Measurements from ENCODE around the gene PI16. TPM values are rescaled to one million over a fixed set of nuclear protein-coding genes. Genes with fewer than 3 reads are reported as not detected.

The PI16 gene
- total RNA-seq, 1 donor from 2014 or later: 2.5 TPM

DNA sequence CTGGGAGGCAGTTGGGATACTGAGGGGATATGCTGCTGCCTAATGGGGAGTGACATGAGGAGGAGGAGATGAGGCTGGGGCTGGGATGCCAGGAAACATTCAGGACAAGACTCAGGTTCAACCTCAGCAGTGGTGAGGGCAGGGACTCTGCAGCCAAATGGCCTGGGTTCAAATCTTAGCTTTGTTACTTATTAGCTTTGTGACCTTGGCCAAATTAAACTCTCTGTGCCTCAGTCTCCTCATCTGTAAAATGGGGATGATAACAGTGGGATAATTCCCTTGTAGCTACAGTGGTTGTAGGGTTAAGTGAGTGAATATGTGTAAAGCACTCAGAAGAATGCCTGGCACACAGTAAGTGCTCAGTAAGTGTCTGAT, 1.9 kb downstream of the PI16 start:
- intact Hi-C loops (cut with micrococcal nuclease): no loop called here

DNA sequence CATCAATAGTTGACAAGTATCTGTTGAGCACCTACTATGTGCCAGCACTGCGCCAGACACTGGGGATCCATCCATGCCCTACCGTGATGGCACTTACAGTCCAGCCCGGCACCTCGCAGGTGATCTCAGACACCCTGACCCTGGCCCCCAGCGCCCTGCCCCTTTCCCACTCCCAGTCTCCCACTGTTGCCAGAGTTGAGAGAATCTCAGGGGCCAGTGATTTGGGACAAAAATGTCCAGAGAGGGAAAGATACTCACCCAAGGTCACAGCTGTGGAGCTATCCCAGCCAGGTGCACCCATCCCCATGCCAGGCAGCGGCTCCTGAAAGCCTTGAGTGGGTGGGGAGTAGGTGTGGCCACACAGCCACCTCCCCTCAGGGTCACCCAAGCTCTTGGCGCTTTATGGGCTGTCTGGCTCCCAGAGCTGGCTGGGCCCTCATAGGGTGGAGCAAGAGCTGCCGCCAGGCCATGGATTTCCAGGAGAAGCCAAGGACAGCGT, 3.3 kb downstream of the PI16 start:
- intact Hi-C loops (cut with micrococcal nuclease): no loop called here

DNA sequence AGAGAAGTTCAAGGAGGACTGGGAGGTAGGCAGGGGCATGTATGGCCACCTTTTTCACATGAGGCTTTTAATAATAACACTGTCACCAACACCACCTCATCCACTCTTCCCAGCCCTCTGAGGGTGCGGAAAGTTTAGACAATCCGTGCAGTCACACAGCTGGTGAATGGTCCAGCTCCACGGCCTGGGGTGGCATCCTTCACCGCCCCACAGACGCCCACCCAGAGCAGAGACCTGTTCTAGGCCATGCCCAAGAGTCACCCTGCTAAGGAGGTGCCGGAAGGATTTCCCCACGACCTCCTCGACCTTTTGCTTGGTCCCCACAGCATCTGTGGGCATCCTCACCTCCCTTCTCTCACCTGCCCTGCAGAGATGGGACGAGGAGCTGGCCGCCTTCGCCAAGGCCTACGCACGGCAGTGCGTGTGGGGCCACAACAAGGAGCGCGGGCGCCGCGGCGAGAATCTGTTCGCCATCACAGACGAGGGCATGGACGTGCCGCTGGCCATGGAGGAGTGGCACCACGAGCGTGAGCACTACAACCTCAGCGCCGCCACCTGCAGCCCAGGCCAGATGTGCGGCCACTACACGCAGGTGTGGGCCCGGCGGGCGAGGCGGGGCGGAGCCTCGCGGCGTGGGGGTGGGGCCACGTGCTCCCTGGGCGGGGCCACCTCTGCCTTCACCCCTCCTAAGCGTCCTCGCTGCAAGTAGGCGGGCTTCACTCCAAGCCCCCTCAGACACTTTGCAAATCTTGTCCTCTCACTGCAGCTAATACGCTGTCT, 4.4 kb downstream of the PI16 start:
- intact Hi-C loops (cut with micrococcal nuclease): no loop called here

DNA sequence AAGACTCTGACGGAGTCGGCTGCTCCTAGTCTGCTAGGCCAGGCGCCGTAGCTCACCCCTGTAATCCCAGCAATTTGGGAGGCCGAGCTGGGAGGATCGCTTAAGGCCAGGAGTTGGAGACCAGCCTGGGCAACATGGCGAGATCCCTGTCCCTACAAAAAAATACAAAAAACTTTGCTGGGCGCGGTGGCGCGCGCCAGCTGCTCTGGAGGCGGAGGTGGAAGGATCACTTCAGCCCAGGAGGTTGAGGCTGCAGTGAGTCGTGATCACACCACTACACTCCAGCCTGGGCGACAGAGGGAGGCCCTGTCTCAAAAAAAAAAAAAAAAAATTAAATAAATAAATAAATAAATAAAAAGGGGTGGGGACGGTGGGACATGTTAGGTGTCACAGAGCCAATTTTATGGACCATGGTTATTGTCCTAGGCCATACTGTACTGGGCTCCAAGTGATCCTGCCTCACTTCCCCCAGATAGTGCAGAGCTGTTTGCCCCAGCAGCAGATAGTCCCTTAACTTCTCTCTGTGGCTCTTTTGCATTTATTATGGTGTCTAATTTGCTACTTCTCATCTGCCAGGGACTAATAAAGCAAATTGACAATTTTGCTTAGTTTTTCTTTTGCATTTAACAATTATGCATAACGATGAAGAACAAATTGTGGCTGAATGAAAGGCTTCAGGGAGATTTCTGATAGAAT, 5.2 kb downstream of the PI16 start:
- intact Hi-C loops (cut with micrococcal nuclease): no loop called here

DNA sequence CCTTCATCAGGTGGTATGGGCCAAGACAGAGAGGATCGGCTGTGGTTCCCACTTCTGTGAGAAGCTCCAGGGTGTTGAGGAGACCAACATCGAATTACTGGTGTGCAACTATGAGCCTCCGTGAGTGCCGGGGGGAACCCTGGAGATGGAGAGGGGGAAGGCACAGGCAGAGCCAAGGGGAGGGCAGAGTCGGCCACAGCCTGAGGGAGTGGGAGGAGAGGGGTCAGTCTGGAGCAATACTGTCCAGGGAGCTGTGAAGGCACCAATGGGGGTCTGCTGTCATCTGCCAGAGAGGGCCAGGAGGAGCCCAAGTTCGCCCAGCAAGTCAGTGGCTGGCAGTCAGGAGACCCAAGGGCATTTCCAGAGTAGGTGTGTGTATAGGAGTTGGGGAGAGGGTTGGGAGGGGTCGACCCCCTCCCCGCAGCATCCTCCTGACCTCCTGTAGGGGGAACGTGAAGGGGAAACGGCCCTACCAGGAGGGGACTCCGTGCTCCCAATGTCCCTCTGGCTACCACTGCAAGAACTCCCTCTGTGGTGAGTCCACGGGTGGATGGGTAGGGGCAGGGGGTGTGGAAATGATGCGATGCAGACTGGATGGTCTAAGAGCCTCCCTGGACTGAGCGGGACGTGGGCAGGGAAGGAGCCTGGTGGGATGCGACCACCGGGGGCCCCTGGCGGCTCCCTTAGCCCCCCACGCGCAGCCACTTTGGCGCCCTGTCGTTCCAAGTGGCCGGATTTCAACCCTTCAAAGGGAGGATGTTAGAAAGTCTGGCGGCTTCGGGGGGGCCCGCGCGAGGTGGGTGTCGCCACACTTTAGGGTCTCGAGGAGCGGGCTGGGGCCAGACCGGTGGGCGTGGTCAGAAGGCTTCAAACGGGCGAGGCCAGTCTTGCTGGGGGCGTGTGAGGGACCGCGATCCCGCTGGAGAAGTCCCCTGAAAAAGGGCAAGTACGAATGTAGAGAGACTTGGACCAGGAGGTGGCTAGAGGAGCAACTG, 7.2 kb downstream of the PI16 start:
- intact Hi-C loops (cut with micrococcal nuclease): no loop called here

DNA sequence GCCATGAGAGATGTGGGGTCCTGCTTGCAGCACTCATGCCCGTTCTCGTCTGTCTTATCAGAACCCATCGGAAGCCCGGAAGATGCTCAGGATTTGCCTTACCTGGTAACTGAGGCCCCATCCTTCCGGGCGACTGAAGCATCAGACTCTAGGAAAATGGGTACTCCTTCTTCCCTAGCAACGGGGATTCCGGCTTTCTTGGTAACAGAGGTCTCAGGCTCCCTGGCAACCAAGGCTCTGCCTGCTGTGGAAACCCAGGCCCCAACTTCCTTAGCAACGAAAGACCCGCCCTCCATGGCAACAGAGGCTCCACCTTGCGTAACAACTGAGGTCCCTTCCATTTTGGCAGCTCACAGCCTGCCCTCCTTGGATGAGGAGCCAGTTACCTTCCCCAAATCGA, 8.3 kb downstream of the PI16 start:
- intact Hi-C loops (cut with micrococcal nuclease): loop anchor here (1.0 kb wide), 3 partner anchors 51 to 89 kb away; partner anchors contain the start of genes C6orf89 and PPIL1

DNA sequence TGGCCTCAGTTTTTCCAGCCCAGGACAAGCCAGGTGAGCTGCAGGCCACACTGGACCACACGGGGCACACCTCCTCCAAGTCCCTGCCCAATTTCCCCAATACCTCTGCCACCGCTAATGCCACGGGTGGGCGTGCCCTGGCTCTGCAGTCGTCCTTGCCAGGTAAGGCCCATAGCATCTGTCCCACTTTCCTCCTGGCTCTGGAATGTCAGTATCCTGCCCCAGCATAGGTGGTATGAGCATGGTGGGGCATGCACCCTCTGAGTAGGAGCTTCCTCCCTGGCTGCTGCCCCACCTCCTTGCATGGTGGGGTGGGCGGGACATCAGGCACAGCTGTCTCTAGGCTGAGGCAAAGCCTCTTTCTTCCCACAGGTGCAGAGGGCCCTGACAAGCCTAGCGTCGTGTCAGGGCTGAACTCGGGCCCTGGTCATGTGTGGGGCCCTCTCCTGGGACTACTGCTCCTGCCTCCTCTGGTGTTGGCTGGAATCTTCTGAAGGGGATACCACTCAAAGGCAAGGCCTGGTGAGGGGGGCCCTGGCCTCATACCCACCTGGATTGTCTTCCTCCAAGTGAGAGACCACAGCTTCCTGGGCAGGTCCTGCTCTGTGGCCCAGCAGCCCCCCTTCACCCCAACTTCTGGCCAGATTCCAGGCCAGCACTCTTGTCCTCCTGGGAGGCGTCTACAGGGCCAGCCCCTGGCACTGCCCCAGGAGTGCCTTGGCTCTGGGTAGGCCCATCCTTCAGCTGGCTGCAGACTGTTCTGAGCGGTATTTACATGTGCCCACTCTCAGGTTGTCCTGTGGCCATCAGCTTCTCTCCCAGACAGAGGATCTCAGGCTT, 9.1 kb downstream of the PI16 start:
- intact Hi-C loops (cut with micrococcal nuclease): loop anchor here (1.0 kb wide), 3 partner anchors 51 to 89 kb away; partner anchors contain the start of genes C6orf89 and PPIL1

DNA sequence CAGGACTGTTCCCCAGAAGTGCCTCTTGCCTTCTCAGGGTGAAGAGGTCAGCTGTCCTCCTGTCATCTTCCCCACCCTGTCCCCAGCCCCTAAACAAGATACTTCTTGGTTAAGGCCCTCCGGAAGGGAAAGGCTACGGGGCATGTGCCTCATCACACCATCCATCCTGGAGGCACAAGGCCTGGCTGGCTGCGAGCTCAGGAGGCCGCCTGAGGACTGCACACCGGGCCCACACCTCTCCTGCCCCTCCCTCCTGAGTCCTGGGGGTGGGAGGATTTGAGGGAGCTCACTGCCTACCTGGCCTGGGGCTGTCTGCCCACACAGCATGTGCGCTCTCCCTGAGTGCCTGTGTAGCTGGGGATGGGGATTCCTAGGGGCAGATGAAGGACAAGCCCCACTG, 9.8 kb downstream of the PI16 start:
- intact Hi-C loops (cut with micrococcal nuclease): no loop called here

DNA sequence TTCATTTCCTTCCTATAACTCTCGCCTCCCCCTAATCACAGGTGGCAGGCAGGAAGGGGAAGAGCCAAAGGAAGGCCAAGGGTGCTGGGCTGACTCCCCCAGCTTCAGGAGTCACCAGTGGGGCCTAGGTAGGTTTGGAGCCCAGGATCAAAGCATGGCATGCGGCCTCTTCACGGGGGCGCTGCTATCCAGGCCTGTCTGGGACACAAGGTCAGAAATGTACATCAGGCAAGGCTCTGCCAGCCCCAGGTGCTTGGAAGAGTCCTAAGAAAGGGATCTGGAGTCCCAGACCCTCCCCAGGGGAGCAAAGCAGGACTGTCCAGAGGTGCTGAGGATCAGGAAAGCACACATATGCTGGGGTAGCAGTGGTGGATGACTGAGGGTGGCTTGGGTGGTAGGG, 10.4 kb downstream of the PI16 start:
- intact Hi-C loops (cut with micrococcal nuclease): no loop called here

DNA sequence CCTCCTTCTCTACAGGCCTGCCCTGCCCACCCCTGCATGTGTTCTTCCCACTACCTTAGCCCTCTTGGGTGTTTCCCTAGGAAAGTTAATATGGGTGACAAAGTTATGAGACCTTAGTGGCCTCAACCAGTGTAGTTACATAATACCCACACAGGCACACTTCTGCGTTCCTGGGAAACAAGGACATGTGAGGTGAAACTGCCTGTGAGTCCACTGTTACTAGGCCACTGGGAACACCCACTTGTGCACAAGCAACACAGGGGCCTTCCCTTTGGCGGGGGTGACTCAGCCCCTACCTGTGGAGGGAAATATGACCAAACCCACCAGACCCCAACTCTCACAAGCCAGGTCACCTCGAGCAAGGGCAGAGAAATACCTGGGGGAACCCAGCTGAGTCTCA, 12.8 kb downstream of the PI16 start:
- intact Hi-C loops (cut with micrococcal nuclease): no loop called here

DNA sequence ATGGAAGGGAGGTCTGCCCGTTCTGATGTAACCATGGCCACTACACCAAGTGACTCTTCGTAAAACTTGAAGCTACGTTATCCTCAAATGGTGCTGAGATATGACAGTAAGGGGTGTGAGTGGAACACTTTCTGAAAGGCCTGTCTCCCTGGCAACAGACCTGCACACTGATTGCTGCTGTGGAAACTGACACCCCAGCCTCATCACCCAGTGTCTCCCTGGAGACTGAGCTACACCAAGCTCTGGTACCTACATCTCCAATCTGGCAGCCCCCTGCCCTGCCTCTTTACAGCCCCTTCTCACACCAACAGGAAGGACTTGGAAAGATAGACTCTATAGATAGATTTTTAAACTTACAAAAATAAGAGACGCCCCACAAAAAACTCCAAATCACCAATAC, 13.2 kb downstream of the PI16 start:
- intact Hi-C loops (cut with micrococcal nuclease): no loop called here

DNA sequence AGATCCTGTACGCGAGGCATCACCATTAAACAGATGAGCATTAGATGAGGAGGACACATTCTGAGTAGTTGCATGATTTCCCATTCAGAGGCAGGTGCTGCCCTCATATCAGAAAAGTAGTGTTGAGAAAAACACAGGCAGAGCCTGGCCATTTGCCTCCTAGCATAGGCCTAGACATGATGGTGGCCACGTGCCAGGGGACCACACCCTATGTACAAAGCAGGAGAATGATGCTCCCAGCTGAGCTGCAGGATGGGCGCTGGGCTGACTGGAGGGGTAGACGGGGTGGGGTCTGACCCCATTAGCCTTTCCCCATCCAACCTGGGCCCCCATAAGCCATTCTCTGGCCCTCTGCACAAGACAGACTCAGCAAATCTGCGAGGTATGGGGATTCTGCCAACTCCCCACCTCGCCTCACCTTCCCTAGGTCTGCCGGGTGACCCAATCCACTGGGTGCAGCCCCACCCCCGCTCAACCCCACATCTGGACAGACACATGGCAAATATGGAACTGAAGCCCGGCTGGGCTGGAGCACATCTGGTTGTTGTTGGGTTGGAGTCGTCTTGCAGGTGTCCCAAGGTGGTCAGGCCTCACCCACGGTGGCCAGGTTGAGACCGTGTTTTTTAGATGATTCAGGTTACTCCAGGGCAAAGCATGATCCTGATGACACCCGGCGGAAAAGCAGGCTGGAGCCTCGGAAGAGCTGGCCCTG, 13.9 kb downstream of the PI16 start:
- intact Hi-C loops (cut with micrococcal nuclease): no loop called here

DNA sequence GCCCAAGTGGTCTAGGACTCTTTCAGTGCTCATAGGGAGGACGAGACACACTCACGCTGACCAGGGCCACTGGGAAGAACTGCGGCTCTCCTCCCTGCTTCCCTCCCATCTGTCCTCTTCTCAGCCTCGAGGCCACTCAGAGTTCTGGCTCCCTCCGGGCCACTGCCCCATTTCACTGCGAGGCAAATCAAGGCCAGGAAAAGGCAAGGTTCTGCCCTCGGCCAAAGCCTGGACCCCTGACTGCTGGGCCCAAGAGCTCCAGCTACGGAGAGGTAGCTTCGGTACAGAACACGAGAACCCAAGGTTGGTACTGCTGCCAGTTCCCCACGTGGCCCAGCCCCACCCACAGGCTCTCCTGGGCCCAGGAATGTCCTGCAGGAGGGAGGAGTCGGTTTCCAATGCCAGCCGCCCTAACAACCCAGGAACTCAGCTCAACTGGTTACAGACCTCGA, 14.7 kb downstream of the PI16 start:
- intact Hi-C loops (cut with micrococcal nuclease): no loop called here

DNA sequence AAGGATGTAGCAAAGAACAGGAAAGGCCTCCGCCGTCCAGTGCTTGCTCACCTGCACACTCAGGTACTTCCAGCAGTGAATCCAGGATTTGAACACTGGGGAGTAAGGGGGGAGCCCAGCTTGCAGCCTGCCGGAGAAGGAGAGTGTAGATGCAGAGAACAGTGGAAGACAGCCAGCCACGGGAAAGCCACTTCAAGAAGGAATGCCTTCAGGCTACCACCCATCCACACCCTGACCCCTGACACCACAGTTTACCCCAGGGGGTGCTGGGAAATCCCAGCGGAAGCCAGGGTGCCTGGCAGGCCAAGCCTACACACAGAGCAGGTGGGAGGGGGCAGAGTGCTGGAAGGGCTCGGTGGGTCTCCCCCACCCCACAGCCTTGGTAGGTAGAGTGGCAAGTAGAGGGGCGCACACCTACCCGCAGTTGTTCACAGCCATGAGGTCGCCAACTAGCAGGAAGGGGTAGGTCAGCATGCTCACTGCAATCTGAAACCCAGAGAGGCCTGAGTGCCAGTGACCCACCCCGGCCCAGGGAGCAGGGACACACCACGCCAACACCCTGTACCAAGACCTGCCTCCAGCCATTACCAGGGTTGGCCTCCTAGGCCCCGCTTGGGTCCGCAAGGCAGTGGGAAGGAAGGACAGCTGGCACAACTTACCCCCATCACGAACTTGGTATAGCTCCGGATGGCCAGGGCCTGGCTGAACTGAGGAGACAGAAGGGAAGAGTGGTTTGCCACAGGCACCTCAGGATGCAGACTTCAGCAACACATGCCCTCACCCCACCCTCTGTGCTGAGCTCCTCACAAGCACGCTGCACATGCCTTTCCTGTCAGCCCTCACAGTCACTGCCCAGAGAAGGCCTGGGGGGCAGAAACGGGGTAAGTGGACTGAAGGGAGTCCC, 15.7 kb downstream of the PI16 start:
- intact Hi-C loops (cut with micrococcal nuclease): no loop called here

DNA sequence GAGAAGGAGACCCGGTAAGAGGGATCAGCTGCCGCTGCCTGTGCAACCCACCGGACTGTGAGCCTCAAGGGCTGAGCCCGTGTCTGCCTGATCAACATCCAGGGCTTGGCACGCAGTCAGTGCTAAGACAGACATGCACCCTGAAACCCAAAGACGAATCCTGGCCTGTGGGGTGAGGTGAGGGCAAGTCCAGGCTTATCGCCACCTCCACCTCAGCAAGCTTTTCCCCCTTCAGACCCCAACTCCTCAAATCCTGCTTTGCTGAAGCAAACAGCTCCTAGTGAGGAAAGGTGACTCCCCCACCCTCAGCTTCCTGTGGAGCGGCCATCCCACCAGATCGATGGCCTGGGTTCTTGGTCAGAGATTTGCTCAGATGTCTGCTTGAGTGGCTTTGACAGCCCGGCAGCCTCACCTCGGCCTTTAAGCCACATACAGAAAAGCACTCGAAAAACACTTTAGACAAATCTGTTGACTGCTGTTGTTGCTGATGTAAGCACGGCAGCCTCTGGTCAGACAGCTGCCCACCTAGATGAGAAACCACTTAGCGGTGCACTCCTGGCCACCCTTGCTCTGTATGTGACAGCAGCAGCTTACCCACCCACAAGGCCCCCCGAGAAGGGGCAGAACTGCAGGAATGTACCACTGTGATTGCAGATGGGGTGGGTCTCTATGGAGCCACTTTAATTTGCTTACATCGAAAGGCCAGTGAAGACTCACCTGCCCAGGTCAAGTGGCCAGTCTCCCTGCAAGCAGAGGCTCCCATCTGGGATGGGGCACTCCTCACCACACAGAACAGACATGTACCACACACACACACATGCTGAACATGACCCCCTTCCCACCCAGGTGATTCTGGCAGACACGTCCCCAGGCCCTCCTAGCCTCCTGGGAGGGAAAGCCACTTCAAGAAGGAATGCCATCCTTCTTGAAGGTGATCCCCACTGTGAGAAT, 16.6 kb downstream of the PI16 start:
- intact Hi-C loops (cut with micrococcal nuclease): no loop called here

DNA sequence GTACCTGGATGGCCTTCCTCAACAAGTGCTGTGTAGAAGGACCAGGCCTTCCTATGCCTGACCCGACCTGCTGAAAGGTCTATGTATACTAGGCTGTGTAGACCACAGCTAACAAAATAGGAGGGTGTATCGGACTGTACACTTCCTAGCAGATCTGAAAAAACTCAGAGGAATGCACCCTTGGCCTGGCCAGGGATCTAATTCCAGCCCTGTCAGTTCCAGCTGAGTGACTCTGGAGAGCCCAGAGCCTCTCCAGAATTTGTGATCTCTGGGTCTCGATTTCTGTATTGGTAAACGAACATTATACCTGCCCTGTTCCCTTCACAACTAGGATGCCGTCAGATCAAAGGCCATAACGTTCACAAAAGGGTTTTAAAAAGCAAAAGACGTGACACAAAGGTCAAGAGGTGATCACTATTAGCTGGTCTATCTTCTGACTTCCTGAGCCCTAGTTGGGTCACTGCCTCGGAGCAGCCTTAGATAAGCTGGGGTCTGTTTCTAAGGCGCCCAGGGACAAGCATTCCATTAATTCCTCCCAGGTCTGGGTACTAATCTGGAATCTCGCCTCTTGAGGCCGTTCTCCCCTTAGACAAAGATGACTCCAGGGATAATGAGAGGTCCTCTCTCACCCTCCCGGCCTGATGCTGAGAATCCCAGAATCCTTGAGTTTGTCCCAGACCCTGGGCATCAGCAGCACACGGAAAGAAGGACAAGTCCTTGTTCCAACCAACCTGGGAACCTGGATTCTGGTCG, 17.6 kb downstream of the PI16 start:
- intact Hi-C loops (cut with micrococcal nuclease): no loop called here

DNA sequence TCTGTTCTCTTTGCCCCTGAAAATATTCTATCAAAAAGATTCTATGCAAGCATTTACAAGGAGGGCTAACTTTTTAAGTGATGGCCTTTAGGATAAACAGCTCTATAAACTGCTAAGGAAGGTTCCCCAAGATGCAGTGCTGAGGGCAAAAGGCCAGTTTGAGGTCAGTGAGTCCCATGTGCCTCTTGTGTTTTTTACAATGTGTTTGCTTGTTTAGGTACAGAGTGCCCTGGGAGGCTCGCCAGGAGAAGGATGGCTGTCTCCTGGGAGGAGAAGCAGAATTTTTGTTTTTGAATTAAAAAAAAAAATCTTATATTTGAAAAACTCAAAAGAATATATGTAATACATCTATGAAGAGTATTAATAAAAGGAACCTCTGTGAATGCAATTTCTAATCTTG, 18.7 kb downstream of the PI16 start:
- intact Hi-C loops (cut with micrococcal nuclease): no loop called here
